Hypothalamus (tissue), 51 donors: ENCODE data around the gene GRAP.

Experiments
- DNase-seq, 51 donors: peaks; one replicate each; lab custom pipeline; 2025; lab: John Stamatoyannopoulos, UW

GRAP gene

GRCh38 chr17:19019041-19019941 lies 27.5 kb downstream of the GRAP start:
- DNase-seq = no peak

DNA sequence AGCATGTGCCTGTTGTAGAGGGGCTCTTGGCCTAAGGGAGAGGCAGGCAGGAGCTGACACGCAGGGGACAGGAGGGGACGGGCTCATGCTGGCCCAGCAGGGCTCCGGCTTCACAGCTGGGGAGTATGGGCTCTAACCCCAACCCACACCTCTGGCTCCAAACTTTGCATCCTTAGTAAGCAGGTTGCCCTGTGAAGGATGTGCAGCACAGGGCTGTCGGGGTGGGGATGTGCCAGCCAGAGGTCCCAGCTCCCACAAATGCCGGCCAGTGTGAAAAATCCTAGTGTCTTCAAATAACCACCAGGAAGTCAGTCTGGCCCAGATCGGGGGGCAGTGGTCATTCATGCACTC lies 28.2 kb downstream of the GRAP start:
- no peak for DNase-seq

DNA sequence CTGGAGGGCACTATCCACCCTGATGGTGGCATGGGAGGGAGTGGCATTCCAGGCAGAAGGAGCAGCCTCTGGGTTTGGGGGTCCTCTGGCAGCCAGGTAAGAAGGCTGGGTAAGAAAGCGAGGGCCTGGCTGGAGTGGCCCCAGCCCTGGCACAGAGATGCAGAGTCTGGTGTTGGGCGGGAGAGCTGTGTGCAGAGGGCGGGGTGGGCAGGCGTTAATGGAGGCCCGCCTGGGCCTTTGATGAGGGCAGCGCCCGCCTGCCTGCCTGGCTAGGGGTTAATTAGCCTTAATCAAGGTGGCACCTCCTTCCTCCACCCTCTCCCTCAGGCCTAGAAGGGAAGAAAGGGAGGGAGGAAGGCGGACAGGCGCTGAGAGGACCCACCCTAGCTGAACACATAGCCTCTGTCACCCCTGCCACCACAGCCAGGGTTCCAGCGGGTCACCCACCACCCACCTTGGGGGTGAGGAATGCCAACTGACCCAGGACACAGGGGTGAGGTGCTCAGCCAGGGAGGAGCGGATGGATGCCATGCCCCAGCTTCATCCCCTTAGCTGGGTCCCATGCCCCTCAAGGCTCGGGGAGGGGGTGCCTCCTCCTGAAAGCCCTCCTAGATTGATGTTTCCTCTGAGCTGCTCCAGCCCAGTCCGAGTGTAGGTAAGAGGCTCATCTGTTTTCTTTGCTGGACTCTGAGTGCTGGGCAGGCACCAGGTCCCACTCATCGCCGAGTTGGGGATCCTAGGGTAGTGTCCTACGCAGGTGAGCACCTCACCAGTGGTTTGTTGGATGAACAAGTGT lies 28.8 kb downstream of the GRAP start:
- no peak for DNase-seq

- DNase-seq = no peak
These were observed 29.4 kb downstream of the GRAP start for GRCh38 chr17:19017401-19017800.

GRCh38 chr17:19016881-19017280 lies 29.9 kb downstream of the GRAP start:
- DNase-seq = no peak

DNA sequence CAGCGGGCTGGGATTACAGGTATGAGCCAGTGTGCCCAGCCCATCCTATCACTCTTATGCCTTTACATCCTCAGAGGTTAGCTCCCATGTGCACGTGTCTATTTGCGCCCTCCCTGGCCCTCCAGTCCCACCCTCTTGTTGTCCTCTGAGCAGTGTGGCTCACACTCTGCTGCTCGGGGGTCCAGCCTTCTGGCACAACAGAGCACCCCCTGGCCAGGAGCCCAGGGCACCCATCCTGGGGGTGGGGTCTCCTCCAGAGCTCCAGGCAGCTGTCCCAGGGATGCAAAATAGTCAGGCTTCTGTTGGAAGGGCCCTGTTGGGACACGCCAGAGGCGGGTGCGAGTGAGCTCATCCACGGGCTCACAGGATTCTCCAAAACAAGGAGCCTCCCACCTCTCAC lies 30.5 kb downstream of the GRAP start:
- DNase-seq = no peak

DNA sequence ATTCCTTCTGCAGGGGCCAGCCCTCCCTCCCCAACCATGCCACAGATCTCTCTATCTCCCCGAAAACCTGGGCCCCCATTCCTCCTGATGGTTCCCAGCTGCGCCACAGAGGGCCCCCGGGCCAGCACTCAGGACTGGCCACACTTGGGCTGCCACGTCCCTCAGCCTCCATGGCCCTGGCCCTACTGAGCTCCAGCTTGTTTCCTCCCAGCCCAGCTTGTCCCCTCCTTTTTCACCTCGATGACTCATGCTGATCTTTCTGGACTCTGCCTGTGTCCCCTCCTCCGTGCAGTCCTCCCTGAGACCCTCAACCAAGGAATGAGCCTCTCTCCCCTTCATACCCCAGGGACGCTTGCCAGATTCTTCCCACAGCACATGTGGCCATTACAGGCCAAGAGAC lies 31.3 kb downstream of the GRAP start:
- no peak for DNase-seq

GRCh38 chr17:19014628-19015215 lies 32.0 kb downstream of the GRAP start:
- no peak for DNase-seq

GRCh38 chr17:19013806-19014627 lies 32.7 kb downstream of the GRAP start:
- no peak for DNase-seq

DNA sequence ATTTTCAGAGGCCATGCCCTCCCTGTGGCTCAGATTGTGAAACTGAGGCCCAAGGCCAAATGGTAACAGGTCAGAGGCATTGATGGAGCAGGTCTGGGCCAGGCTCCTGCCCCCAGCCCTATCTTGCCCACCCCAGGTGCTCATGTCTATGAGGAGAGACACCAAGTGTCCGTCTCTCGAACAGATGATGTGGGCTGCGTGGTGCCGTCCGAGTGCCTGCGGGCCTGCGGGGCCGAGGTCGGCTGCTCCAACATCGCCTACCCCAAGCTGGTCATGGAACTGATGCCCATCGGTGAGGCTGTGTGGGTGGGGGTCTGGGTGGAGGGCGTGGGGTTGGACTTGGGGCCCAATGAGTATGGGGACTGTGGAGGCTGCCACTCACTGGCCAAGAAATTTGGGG lies 33.5 kb downstream of the GRAP start:
- DNase-seq = no peak

GRCh38 chr17:19012171-19013080 lies 34.3 kb downstream of the GRAP start:
- DNase-seq = no peak

GRCh38 chr17:19011581-19011980 lies 35.2 kb downstream of the GRAP start:
- DNase-seq = no peak

DNA sequence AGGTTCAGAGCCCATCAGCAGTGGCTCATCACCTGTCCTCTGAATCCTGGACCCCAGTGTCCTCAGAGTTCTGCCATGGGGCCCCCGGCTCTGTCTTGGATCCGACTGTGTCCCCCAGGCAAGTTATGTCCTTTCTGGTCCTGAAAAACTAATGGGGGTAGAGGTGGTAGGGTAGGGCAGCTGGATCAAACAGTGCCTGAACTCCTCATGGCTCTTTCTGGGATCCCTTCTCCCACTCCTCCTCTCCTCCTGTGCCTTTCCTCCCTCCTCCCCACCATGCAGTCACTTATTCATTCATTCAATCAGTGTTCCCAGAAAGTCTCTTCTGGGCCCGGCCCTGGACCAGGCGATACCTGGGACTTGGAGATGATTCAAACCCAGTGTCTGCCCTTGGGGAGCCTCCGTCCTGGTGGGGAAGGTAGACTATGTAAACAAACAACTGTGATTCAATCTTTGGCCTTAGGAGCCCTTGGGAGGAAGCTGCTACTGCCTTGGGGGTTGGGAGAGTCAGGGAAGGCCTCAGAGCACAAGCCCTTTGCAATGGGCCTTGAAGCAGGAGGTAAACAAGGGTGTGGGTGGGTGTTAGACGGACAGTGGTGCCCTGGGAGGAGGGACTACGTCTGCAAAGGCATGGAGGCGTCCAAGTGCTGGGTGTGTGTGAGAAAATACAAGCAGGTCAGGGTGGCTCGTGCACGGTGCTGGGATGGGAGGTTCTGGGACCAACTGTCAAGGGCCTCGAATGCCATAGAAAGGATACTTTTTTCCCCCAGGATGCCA lies 35.8 kb downstream of the GRAP start:
- DNase-seq = no peak

GRCh38 chr17:19009970-19010369 lies 36.8 kb downstream of the GRAP start:
- no peak for DNase-seq

GRCh38 chr17:19006698-19007097 lies 40.1 kb downstream of the GRAP start:
- DNase-seq = no peak

DNA sequence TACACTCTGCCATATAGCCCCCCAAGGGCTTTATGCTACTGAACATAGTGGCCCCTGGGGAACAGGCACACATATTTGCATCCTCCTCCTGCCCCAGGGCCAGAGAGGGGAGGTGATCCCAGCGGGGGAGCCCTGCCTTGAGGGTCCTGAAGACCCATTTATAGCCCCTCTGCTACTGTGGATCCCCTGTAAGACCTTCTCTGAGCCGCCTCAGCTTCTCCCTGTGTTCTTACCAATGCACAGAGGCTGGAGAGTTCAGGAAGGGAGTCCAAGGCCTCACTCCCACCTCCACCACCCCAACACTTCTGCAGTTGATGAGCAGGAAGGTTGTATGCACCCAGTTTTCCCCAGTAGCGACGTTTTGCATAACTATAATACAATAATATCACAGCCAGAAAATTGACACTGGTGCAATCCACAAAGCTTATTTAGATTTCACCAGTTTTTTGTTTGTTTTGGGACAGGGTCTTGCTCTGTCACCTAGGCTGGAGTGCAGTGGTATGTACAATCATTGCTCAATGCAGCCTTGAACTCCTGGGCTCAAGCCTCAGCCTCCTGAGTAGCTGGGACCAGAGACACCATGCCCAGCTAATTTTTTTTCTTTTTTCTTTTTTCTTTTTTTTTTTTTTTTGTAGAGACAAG lies 40.8 kb downstream of the GRAP start:
- no peak for DNase-seq

GRCh38 chr17:19005137-19005773 lies 41.5 kb downstream of the GRAP start:
- DNase-seq = no peak
